ENCODE results near the gene PTPRN2. TPM values are rescaled to one million over a fixed set of nuclear protein-coding genes. Genes with fewer than 3 reads are reported as not detected.
"Not testable (repeated sequence)": the region's sequence is repeated elsewhere in the genome, so short reads cannot be mapped to it uniquely, and the experiment has no call there.

The PTPRN2 gene
- total RNA-seq, 1 experiment from 2014 or later: 2.9 TPM

GRCh38 chr7:157918326-157919080, 669.1 kb downstream of the PTPRN2 start:
- DNase-seq (ENCODE audit: extremely low read depth, low read depth): no peak

GRCh38 chr7:157916946-157917640, 670.5 kb downstream of the PTPRN2 start:
- DNase-seq (ENCODE audit: extremely low read depth, low read depth): no peak

- no peak for DNase-seq (ENCODE audit: extremely low read depth, low read depth)
These were observed 677.2 kb downstream of the PTPRN2 start for GRCh38 chr7:157910446-157910845.

GRCh38 chr7:157910045-157910444, 677.6 kb downstream of the PTPRN2 start:
- not testable (repeated sequence) for DNase-seq (ENCODE audit: extremely low read depth, low read depth)

GRCh38 chr7:157909370-157909769, 678.3 kb downstream of the PTPRN2 start:
- DNase-seq (ENCODE audit: extremely low read depth, low read depth): no peak

GRCh38 chr7:157908006-157908782, 679.4 kb downstream of the PTPRN2 start:
- no peak for DNase-seq (ENCODE audit: extremely low read depth, low read depth)

DNA sequence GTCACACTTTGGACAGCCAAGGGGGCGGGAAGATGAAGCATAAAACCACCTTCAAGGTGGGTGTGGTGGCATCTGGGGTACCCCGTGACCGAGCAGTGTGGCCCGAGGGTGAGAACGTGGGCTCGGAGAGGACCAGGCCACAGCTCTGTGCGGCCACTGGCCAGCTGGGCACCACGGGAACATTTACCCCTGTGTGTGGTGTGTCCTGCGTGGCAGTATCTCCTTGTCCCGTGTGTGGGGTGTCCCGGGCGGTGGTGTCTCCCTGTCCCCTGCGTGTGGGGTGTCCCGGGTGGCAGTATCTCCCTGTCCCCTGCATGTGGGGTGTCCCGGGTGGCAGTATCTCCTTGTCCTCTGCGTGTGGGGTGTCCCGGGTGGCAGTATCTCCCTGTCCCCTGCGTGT, 680.5 kb downstream of the PTPRN2 start:
- DNase-seq (ENCODE audit: extremely low read depth, low read depth): no peak

GRCh38 chr7:157906583-157906982, 681.0 kb downstream of the PTPRN2 start:
- no peak for DNase-seq (ENCODE audit: extremely low read depth, low read depth)

DNA sequence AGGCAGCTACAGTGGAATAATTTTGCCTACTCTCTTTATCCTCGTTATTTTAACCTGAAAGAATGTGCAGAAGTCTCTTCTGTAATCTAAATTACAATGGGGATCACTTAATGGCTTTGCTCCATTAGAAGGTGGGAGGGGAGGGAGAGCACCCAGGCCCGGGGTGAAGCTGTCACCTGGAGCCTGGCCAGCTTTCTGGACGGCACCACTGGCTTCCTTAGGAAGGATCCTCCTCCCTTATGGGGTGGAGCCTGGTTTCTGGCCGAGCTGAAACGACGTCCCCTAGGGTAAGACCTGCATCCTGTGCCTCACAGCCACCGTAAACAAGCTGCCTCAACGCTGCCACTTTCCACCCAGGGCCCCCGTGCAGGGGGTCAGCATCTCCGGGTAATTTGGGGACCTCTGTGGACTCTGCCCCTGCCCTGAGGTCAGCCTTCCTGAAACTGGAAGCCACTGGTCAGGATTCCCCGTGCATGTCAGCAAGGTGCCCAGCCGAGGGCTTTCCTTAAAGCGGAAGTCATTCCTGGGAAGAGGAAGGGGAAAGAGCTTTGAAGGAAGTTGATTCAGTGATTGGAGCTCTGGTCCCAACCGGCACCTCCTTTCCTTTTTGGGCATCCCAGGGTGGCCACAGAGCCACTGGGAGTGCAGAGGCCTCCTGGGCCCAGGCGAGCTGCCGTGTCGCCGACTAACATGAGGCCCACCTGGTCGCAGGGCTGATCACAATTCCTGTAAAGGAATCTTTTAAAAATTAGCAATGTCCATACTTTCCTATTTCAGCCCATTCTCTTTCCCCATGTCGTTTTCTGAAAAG, 681.8 kb downstream of the PTPRN2 start:
- no peak for DNase-seq (ENCODE audit: extremely low read depth, low read depth)

DNA sequence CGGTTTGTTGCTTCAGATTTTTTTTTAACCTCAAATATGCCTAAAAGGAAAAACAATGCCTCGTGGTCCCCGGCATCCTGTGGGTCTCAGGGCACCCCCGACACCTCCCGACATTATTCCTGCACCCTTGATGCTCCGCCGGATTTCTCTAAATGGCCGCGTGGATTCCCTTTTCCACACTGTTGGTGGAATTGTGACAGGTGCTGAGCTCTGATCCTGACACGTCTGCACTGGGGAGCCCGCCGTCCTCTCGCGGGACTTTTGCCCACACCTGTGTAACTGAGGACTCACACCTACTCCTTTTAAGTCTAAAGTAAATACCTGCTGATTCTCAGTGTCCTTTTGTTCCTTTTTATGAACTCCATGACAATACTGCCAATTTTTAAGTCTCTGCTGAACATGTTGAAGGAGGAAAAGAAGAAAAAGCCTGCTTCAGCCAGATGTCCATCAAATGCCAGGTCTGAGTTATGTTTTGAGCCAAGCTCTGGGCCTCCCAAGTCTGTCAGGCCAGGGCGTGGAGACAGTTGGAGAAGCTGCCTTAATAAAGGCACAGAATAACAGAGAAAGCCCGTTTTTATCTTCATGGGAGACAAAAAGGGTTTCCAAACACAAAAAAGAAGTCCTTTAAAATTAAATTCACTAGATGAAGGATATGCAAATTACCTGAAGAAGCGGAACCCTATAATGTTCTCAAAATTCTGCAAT, 682.6 kb downstream of the PTPRN2 start:
- DNase-seq (ENCODE audit: extremely low read depth, low read depth): no peak

GRCh38 chr7:157904211-157904865, 683.3 kb downstream of the PTPRN2 start:
- DNase-seq (ENCODE audit: extremely low read depth, low read depth): no peak

- no peak for DNase-seq (ENCODE audit: extremely low read depth, low read depth)
These were observed 683.9 kb downstream of the PTPRN2 start for GRCh38 chr7:157903710-157904109.

- no peak for DNase-seq (ENCODE audit: extremely low read depth, low read depth)
These were observed 684.3 kb downstream of the PTPRN2 start for GRCh38 chr7:157903296-157903695.

GRCh38 chr7:157901816-157902610, 685.6 kb downstream of the PTPRN2 start:
- not testable (repeated sequence) for DNase-seq (ENCODE audit: extremely low read depth, low read depth)

- DNase-seq (ENCODE audit: extremely low read depth, low read depth): no peak
These were observed 686.5 kb downstream of the PTPRN2 start for GRCh38 chr7:157901166-157901565.

DNA sequence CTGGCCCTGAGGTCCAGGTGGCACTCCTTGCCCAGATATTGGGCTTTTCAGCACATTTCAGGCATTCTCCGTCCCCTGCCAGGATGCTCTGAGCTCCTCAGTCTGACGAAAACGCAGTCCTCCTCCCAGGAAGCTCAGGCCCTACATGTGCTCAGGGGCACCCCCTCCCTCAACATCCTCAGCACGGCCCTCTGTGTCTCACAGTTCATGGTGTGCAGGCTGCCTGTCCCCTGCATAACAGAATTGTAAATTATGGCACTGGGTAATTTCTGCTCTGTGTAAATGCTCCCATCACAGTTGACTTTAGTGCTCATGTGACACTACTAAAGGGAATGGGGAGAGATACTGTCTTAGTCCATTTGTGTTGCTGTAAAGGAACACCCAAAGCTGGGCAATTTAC, 687.1 kb downstream of the PTPRN2 start:
- DNase-seq (ENCODE audit: extremely low read depth, low read depth): no peak

DNA sequence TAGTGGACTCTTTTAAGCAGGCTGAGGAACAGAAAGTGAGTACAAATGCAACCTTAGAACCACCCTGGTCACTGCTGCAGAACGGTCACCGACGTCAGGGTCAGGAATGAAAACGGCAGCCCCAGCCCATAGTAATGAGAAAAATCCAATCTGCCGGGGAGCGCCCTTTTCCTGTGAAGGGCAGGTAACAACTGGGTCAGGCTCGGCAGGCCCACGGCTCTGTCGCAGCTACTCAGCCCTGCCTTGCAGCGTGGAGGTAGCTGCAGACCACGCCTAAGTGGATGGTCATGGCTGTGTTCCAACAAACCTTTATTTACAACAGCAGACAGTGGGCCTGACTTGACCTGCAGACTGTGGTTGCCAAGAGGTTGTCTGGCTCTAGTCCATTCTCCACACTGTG, 687.6 kb downstream of the PTPRN2 start:
- no peak for DNase-seq (ENCODE audit: extremely low read depth, low read depth)

DNA sequence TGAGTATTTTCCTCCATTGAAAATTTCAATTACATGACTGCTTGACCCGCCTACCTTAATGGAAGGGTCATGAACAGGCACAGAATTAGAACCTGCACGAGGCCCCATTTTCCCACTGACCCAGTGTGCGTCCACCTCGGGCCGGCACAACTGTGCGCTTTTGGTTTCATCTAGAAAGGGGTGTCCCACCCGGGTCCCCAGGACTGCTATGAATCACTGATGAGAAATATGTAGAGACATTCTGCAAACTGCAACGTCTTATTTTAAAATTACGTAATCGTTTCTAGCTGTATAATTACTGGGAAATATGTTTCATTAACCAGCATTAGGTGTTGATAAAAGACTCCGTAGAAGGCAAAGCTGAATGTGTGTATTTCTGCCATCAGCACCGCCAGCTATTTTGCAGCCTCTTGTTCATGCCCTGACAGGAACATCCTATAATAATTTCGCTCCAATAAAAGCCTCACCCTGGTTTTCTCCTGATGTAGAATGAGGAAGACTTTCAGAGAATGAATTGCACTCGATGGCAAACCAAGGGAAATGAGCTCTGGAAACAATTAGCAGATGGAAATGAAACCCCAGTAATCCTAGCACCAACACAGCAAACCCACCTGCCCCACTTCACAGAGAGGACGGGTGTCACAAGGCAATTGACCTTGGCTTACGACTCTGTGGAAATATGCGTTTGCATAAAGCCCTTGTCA, 688.7 kb downstream of the PTPRN2 start:
- no peak for DNase-seq (ENCODE audit: extremely low read depth, low read depth)

Measured in NCI-H460 (cell line).